ENCODE results near the gene FOXM1.

- TF ChIP-seq CTCF (IDR thresholded peaks at IDR 0.05), result peak in 2 of 6 experiments; percentile 6 to 16
- TF ChIP-seq POLR2A (IDR thresholded peaks at IDR 0.05), result peak; percentile 20 to 54
These were observed 13.6 kb upstream of the FOXM1 start, which contains the start of gene TULP3 for GRCh38 chr12:2890388-2891239.
